ENCODE data around the gene PLET1.
"Not testable (repeated sequence)": the region's sequence is repeated elsewhere in the genome, so short reads cannot be mapped to it uniquely, and the experiment has no call there.

The PLET1 gene

DNA sequence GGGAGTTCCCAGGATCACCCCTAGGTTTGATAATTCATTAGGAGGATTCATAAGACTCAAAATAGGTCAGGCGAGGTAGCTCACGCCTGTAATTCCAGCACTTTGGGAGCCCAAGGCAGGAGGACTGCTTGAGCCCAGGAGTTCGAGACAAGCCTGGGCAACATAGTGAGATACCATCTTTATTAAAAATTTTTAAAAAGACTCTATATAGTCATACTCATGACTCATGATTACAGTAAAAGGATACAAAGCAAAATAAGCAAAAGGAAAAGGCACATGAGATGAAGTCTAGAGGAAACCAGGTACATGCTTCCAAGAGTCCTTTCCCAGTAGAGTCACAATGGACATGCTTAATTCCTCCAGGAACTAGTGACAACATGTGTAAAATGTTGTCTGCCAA, 48.4 kb downstream of the PLET1 start:
- H3K4me3 ChIP-seq (replicated peaks; ENCODE audit: low read depth, low read length): no peak overlapping the region
- TF ChIP-seq, protein P1, sequence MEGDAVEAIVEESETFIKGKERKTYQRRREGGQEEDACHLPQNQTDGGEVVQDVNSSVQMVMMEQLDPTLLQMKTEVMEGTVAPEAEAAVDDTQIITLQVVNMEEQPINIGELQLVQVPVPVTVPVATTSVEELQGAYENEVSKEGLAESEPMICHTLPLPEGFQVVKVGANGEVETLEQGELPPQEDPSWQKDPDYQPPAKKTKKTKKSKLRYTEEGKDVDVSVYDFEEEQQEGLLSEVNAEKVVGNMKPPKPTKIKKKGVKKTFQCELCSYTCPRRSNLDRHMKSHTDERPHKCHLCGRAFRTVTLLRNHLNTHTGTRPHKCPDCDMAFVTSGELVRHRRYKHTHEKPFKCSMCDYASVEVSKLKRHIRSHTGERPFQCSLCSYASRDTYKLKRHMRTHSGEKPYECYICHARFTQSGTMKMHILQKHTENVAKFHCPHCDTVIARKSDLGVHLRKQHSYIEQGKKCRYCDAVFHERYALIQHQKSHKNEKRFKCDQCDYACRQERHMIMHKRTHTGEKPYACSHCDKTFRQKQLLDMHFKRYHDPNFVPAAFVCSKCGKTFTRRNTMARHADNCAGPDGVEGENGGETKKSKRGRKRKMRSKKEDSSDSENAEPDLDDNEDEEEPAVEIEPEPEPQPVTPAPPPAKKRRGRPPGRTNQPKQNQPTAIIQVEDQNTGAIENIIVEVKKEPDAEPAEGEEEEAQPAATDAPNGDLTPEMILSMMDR (IDR thresholded peaks at IDR 0.05; ENCODE audit: low read length, missing control alignments): no peak
- DNase-seq (ENCODE audit: low read depth): no peak

DNA sequence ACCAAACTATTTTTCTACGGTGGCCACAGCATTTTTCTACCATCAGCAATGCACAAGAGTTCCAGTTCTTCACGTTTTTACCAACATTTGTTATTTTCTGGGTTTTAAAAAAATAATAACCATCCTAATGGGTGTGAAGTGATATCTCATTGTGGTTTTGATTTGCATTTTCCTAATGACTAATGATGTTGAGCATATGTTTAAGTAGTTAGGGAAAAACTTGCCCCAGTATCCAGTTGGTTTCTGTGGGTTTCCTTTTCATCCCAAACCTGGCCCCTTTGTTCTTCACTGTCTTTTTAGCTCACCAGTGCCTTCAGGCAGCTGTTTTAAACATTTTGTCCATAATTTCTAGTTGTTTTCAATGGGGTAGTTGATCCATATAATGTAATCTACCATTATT, 49.1 kb downstream of the PLET1 start:
- TF ChIP-seq, protein P1 (IDR thresholded peaks at IDR 0.05; ENCODE audit: low read length, missing control alignments): no peak
- DNase-seq (ENCODE audit: low read depth): no peak
- no peak overlapping the region for H3K4me3 ChIP-seq (replicated peaks; ENCODE audit: low read depth, low read length)

DNA sequence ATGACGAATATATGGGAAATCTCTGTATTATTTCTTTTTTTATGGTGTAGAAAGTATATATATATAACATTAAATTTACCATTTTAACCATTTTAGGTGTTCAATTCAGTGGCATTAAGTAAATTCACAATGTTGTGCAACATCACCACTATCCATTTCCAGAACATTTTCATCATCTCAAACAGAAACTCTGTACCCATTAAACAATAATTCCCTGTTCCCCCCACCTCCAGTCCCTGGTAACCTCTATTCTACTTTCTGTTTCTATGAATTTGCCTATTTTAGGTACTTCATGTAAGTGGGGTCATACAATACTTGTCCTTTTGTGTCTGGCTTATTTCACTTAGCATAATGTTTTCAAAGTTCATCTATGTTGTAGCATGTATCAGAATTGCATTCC, 49.8 kb downstream of the PLET1 start:
- TF ChIP-seq, protein P1 (IDR thresholded peaks at IDR 0.05; ENCODE audit: low read length, missing control alignments): no peak
- no peak for DNase-seq (ENCODE audit: low read depth)

DNA sequence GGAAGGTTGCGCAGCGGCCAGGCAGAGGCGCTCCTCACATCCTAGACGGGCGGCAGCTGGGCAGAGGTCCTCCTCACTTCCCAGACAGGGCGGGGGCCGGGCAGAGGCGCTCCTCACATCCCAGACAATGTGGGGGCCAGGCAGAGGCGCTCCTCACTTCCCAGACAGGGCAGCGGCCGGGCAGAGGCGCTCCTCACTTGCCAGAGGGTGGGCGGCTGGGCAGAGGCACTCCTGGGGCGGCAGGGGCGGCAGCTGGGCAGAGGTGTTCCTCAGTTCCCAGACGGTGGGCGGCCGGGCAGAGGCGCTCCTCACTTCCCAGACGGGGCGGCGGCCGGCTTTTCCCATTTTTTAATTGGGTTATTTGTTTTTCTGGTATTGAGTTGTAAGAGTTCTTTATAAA, 54.6 kb downstream of the PLET1 start:
- H3K4me3 ChIP-seq (replicated peaks; ENCODE audit: low read depth, low read length): no peak overlapping the region
- no peak for DNase-seq (ENCODE audit: low read depth)
- TF ChIP-seq, protein P1 (IDR thresholded peaks at IDR 0.05; ENCODE audit: low read length, missing control alignments): no peak

More for the DNA sequence above, 49.8 kb downstream of the PLET1 start:
- no peak overlapping the region for H3K4me3 ChIP-seq (replicated peaks; ENCODE audit: low read depth, low read length)

DNA sequence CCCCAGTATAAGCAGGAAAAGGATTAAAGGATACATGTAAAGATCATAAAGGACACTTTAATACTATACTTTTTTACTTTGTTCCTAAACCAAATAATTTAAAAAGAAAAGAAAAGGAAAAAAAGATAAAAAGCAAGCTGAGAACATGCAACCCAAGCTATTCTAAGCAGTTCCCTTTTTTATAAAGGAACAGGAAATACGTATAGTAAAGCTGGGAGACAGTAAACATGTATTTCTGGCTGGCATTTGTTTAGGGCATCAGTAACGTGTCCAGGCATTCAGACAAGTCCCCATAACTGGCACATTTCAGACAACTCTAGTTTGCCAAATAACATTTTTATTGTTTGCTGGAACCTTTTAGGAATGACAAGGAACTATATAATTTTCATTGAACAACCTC, 60.4 kb downstream of the PLET1 start:
- TF ChIP-seq, protein P1 (IDR thresholded peaks at IDR 0.05; ENCODE audit: low read length, missing control alignments): no peak
- no peak overlapping the region for H3K4me3 ChIP-seq (replicated peaks; ENCODE audit: low read depth, low read length)
- no peak for DNase-seq (ENCODE audit: low read depth)

DNA sequence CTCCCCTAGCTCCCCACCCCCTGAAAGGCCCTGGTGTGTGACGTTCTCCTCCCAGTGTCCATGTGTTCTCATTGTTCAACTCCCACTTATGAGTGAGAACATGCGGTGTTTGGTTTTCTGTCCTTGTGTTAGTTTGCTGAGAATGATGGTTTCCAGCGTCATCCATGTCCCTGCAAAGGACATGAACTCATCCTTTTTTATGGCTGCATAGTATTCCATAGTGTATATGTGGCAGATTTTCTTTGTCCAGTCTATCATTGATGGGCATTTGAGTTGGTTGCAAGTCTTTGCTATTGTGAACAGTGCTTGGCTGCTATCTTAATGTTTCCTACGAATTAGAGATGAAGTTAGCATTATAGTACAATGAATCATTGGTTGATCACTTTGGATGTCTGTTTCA, 61.6 kb downstream of the PLET1 start:
- not testable (repeated sequence) for DNase-seq (ENCODE audit: low read depth); H3K4me3 ChIP-seq (replicated peaks; ENCODE audit: low read depth, low read length)

Data from fibroblast of pulmonary artery (primary cell).